Liver (tissue), 3 donors: ENCODE results near the gene EHD1.

Experiments used
- ATF3 ChIP-seq: IDR thresholded peaks from 2 replicates; pipeline ENCODE4 v1.6.1; 2016; ENCODE audit warnings: antibody characterized with exemption
- CTCF ChIP-seq: fragments of 150-350 bp; IDR thresholded peaks from 2 replicates; pipeline ENCODE4 v1.5.1; 2017; ENCODE audit warnings: improper control_type of control experiment, low read depth, low read length; ENCODE audit not compliant: missing input control
- EGR1 ChIP-seq, 2 donors: IDR thresholded peaks; 2 replicates each; pipeline ENCODE4 v1.6.1; 2016 to 2018; ENCODE audit warnings: antibody characterized with exemption in 2 of 2, low read depth in 2 of 2
- FOXA2 ChIP-seq: IDR thresholded peaks from 2 replicates; pipeline ENCODE4 v1.6.1; 2016; ENCODE audit warnings: antibody characterized with exemption
- GABPA ChIP-seq, 2 donors: IDR thresholded peaks in 1 of 2; conservative IDR thresholded peaks in 1 of 2; 2 replicates each; pipeline ENCODE4 v1.6.1; 2016; ENCODE audit warnings: antibody characterized with exemption in 2 of 2, mild to moderate bottlenecking in 1 of 2, moderate library complexity in 1 of 2
- HNF4A ChIP-seq, 2 donors: conservative IDR thresholded peaks; 2 replicates each; pipeline ENCODE4 v1.6.1; 2016; ENCODE audit warnings: antibody characterized with exemption in 2 of 2, mild to moderate bottlenecking in 2 of 2
- JUND ChIP-seq, 2 donors: IDR thresholded peaks; 2 replicates each; pipeline ENCODE4 v1.6.1; 2016; ENCODE audit warnings: antibody characterized with exemption in 2 of 2
- MAX ChIP-seq: IDR thresholded peaks from 2 replicates; pipeline ENCODE4 v1.6.1; 2016; ENCODE audit warnings: antibody characterized with exemption
- RAD21 ChIP-seq, 2 donors: IDR thresholded peaks; 2 replicates each; pipeline ENCODE4 v1.6.1; 2016; ENCODE audit warnings: antibody characterized with exemption in 2 of 2, mild to moderate bottlenecking in 2 of 2
- REST ChIP-seq: IDR thresholded peaks from 2 replicates; pipeline ENCODE4 v1.6.1; 2016; ENCODE audit warnings: antibody characterized with exemption, mild to moderate bottlenecking
- SP1 ChIP-seq: IDR thresholded peaks from 2 replicates; pipeline ENCODE4 v1.6.1; 2018; ENCODE audit warnings: antibody characterized with exemption, mild to moderate bottlenecking
- TAF1 ChIP-seq: conservative IDR thresholded peaks from 2 replicates; pipeline ENCODE4 v1.6.1; 2016; ENCODE audit warnings: antibody characterized with exemption, mild to moderate bottlenecking
- YY1 ChIP-seq: IDR thresholded peaks from 2 replicates; pipeline ENCODE4 v1.6.1; 2016; ENCODE audit warnings: antibody characterized with exemption, mild to moderate bottlenecking
- TF ChIP-seq, protein P1 (sequence below): IDR thresholded peaks from 2 replicates; pipeline ENCODE4 v1.6.1; 2016; ENCODE audit warnings: antibody characterized with exemption
- donor health status: healthy.
- donor health status: healthy.

- TF ChIP-seq ATF3 (no peak), CTCF (no peak), SP1 (no peak), EGR1 (IDR thresholded peaks at IDR 0.05; ENCODE audit: low read depth in 2 of 2) (no peak), RAD21 (IDR thresholded peaks at IDR 0.05) (no peak), YY1 (no peak), REST (no peak), TAF1 (no peak), JUND (IDR thresholded peaks at IDR 0.05) (no peak), MAX (no peak), HNF4A (conservative IDR thresholded peaks at IDR 0.05) (no peak), FOXA2 (no peak), GABPA (IDR thresholded peaks at IDR 0.05 in 1 of 2, conservative IDR thresholded peaks at IDR 0.05 in 1 of 2) (no peak)
- TF ChIP-seq, protein P1, sequence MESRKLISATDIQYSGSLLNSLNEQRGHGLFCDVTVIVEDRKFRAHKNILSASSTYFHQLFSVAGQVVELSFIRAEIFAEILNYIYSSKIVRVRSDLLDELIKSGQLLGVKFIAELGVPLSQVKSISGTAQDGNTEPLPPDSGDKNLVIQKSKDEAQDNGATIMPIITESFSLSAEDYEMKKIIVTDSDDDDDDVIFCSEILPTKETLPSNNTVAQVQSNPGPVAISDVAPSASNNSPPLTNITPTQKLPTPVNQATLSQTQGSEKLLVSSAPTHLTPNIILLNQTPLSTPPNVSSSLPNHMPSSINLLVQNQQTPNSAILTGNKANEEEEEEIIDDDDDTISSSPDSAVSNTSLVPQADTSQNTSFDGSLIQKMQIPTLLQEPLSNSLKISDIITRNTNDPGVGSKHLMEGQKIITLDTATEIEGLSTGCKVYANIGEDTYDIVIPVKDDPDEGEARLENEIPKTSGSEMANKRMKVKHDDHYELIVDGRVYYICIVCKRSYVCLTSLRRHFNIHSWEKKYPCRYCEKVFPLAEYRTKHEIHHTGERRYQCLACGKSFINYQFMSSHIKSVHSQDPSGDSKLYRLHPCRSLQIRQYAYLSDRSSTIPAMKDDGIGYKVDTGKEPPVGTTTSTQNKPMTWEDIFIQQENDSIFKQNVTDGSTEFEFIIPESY = no peak
These were observed 1.5 kb downstream of the EHD1 start for GRCh38 chr11:64876835-64877341.
